Umbilical cord (tissue), 2 donors: ENCODE measurements around the gene NFU1. TPM values are rescaled to one million over a fixed set of nuclear protein-coding genes. Genes with fewer than 3 reads are reported as not detected.
"Not testable (repeated sequence)": the region's sequence is repeated elsewhere in the genome, so short reads cannot be mapped to it uniquely, and the experiment has no call there.

Experiments used
- DNase-seq: peaks from one replicate; pipeline ENCODE4 v3.0.0-alpha.2; 2015; ENCODE audit warnings: low spot score
- total RNA-seq: library from RNA; depleted of rRNA; stranded (reverse); fragments of >200 nt; gene quantifications from one replicate; pipeline ENCODE4 v1.2.3, GENCODE V29; 2014; ENCODE audit warnings: low replicate concordance; ENCODE audit not compliant: insufficient read depth

Gene NFU1
- total RNA-seq, 1 donor from 2014 or later = 47.2 TPM

GRCh38 chr2:69387770-69388481 is 49.3 kb downstream of the NFU1 start:
- DNase-seq = peak; percentile 43

- peak; percentile 97 for DNase-seq
Observed at GRCh38 chr2:69386789-69387734, 50.2 kb downstream of the NFU1 start, which contains the start of gene GFPT1. GFPT1 (minus strand) TSS chr2:69387227; CDS start chr2:69387071, 156 bp downstream.

- DNase-seq = no peak
Observed at GRCh38 chr2:69386360-69386759, 50.9 kb downstream of the NFU1 start.

GRCh38 chr2:69385443-69386151 is 51.6 kb downstream of the NFU1 start:
- DNase-seq = peak; percentile 15

GRCh38 chr2:69384618-69385081 is 52.6 kb downstream of the NFU1 start:
- DNase-seq = no peak

- DNase-seq = no peak
Observed at GRCh38 chr2:69383176-69383812, 53.9 kb downstream of the NFU1 start.

- no peak for DNase-seq
Observed at GRCh38 chr2:69382547-69382946, 54.7 kb downstream of the NFU1 start.

GRCh38 chr2:69381337-69381737 is 55.9 kb downstream of the NFU1 start:
- DNase-seq = no peak

GRCh38 chr2:69380072-69380917 is 56.9 kb downstream of the NFU1 start:
- no peak for DNase-seq

- DNase-seq = peak; percentile 57
Observed at GRCh38 chr2:69376403-69376802, 60.8 kb downstream of the NFU1 start.

- DNase-seq = peak; percentile 21
Observed at GRCh38 chr2:69375494-69376353, 61.5 kb downstream of the NFU1 start.

- no peak for DNase-seq
Observed at GRCh38 chr2:69372767-69373166, 64.5 kb downstream of the NFU1 start.

- no peak for DNase-seq
Observed at GRCh38 chr2:69369802-69370201, 67.4 kb downstream of the NFU1 start.

- no peak for DNase-seq
Observed at GRCh38 chr2:69368588-69368987, 68.6 kb downstream of the NFU1 start.

- no peak for DNase-seq
Observed at GRCh38 chr2:69359371-69359770, 77.9 kb downstream of the NFU1 start.

- no peak for DNase-seq
Observed at GRCh38 chr2:69358914-69359313, 78.3 kb downstream of the NFU1 start.

- no peak for DNase-seq
Observed at GRCh38 chr2:69356471-69356870, 80.8 kb downstream of the NFU1 start.

GRCh38 chr2:69354976-69355375 is 82.3 kb downstream of the NFU1 start:
- not testable (repeated sequence) for DNase-seq

GRCh38 chr2:69353360-69353759 is 83.9 kb downstream of the NFU1 start:
- DNase-seq = no peak
